Large intestine (tissue), 3 donors: ENCODE results near the gene COL6A6. TPM values are rescaled to one million over a fixed set of nuclear protein-coding genes. Genes with fewer than 3 reads are reported as not detected.
"Not testable (repeated sequence)": the region's sequence is repeated elsewhere in the genome, so short reads cannot be mapped to it uniquely, and the experiment has no call there.

ENCODE experiments used
- DNase-seq, 2 donors: peaks; one replicate each; pipeline versions ENCODE4 v3.0.0 to v3.0.0-alpha.2; 2013
- H3K27ac ChIP-seq: one replicate; pipeline ENCODE4 v1.5.1; 2013; ENCODE audit warnings: low read length
- H3K27me3 ChIP-seq: 2 replicates; pipeline ENCODE4 v1.6.1; 2013; ENCODE audit warnings: low read length; ENCODE audit not compliant: control insufficient read depth, insufficient read depth
- H3K36me3 ChIP-seq: 2 replicates; pipeline ENCODE4 v1.6.1; 2013; ENCODE audit warnings: low read length; ENCODE audit not compliant: control insufficient read depth, insufficient read depth
- H3K4me1 ChIP-seq: one replicate; pipeline ENCODE4 v1.6.1; 2013; ENCODE audit warnings: low read length; ENCODE audit not compliant: control insufficient read depth, insufficient read depth
- H3K4me3 ChIP-seq: one replicate; pipeline ENCODE4 v1.5.1; 2013; ENCODE audit warnings: low read length
- H3K9me3 ChIP-seq: one replicate; pipeline ENCODE4 v1.6.1; 2013; ENCODE audit warnings: mild to moderate bottlenecking, low read depth, low read length, moderate library complexity; ENCODE audit not compliant: control insufficient read depth
- WGBS: methylation state at CpG from one replicate; pipeline ENCODE4 v1.1.5; 2013; ENCODE audit warnings: low lambda C conversion rate; ENCODE audit not compliant: insufficient coverage; 5-methylcytosine and 5-hydroxymethylcytosine counted together
- polyA plus RNA-seq: library from polyadenylated mRNA; unstranded; fragments of 120-200 nt; gene quantifications from one replicate; pipeline ENCODE4 v1.2.1, GENCODE V29; 2013

COL6A6 gene
- polyA plus RNA-seq, 1 donor: 7.6 TPM

GRCh38 chr3:130529486-130530215 is 12.7 kb downstream of the COL6A6 start:
- no peaks in the 10 kb centered on the region for H3K4me1 ChIP-seq
- no peak overlapping the region for H3K4me3 ChIP-seq
- H3K27me3 ChIP-seq: no peaks in the 10 kb centered on the region
- WGBS: no CpG with 5 or more reads among the region's 5 CpGs
- peak; percentile 53 to 66 for DNase-seq
- H3K36me3 ChIP-seq: no peaks in the 10 kb centered on the region
- H3K27ac ChIP-seq: peak overlapping the region; percentile 24
- H3K9me3 ChIP-seq: no peaks in the 10 kb centered on the region

GRCh38 chr3:130533247-130533646 is 16.3 kb downstream of the COL6A6 start:
- H3K4me3 ChIP-seq: no peak overlapping the region
- H3K9me3 ChIP-seq: no peaks in the 10 kb centered on the region
- DNase-seq: no peak
- no peaks in the 10 kb centered on the region for H3K27me3 ChIP-seq
- H3K4me1 ChIP-seq: no peaks in the 10 kb centered on the region
- H3K27ac ChIP-seq: no peak overlapping the region
- no peaks in the 10 kb centered on the region for H3K36me3 ChIP-seq
- WGBS: no CpG with 5 or more reads among the region's 2 CpGs

GRCh38 chr3:130537673-130538304 is 20.8 kb downstream of the COL6A6 start:
- Histone ChIP-seq H3K4me3 (no peak overlapping the region), H3K36me3 (no peaks in the 10 kb centered on the region), H3K9me3 (no peaks in the 10 kb centered on the region), H3K4me1 (no peaks in the 10 kb centered on the region), H3K27me3 (no peaks in the 10 kb centered on the region), H3K27ac (no peak overlapping the region)
- DNase-seq: no peak
- WGBS: 20% methylated on average over 1 of the region's 1 CpG

GRCh38 chr3:130539005-130539404 is 22.0 kb downstream of the COL6A6 start:
- no peaks in the 10 kb centered on the region for H3K9me3 ChIP-seq
- no CpG with 5 or more reads among the region's 6 CpGs for WGBS
- no peaks in the 10 kb centered on the region for H3K27me3 ChIP-seq
- H3K36me3 ChIP-seq: no peaks in the 10 kb centered on the region
- peak; percentile 9 to 25 for DNase-seq
- H3K4me3 ChIP-seq: no peak overlapping the region
- H3K27ac ChIP-seq: no peak overlapping the region
- H3K4me1 ChIP-seq: no peaks in the 10 kb centered on the region

- no peak for DNase-seq
- H3K4me3 ChIP-seq: no peak overlapping the region
- peaks cover 7% of the 10 kb centered on the region for H3K9me3 ChIP-seq
- no peaks in the 10 kb centered on the region for H3K4me1 ChIP-seq
- no peaks in the 10 kb centered on the region for H3K36me3 ChIP-seq
- WGBS: 92% methylated on average over 1 of the region's 3 CpGs
- no peaks in the 10 kb centered on the region for H3K27me3 ChIP-seq
- H3K27ac ChIP-seq: no peak overlapping the region
Observed at GRCh38 chr3:130543322-130543721, 26.3 kb downstream of the COL6A6 start.

GRCh38 chr3:130546920-130547679 is 30.1 kb downstream of the COL6A6 start:
- H3K4me1 ChIP-seq: no peaks in the 10 kb centered on the region
- no peak for DNase-seq
- no peak overlapping the region for H3K4me3 ChIP-seq
- no peak overlapping the region for H3K27ac ChIP-seq
- no peaks in the 10 kb centered on the region for H3K36me3 ChIP-seq
- H3K27me3 ChIP-seq: no peaks in the 10 kb centered on the region
- peaks cover 7% of the 10 kb centered on the region for H3K9me3 ChIP-seq
- no CpG with 5 or more reads among the region's 29 CpGs for WGBS

GRCh38 chr3:130547680-130548065 is 30.7 kb downstream of the COL6A6 start:
- not testable (repeated sequence) for H3K27ac ChIP-seq, H3K4me1 ChIP-seq, H3K4me3 ChIP-seq, H3K9me3 ChIP-seq, DNase-seq, H3K27me3 ChIP-seq, H3K36me3 ChIP-seq
- WGBS: 100% methylated on average over 1 of the region's 9 CpGs

- Histone ChIP-seq H3K27me3 (no peaks in the 10 kb centered on the region), H3K9me3 (peaks cover 7% of the 10 kb centered on the region), H3K4me3 (no peak overlapping the region), H3K36me3 (no peaks in the 10 kb centered on the region), H3K27ac (no peak overlapping the region), H3K4me1 (no peaks in the 10 kb centered on the region)
- no peak for DNase-seq
- 86% methylated on average over 1 of the region's 1 CpG for WGBS
Observed at GRCh38 chr3:130548356-130548755, 31.4 kb downstream of the COL6A6 start.

GRCh38 chr3:130557336-130558035 is 40.5 kb downstream of the COL6A6 start:
- Histone ChIP-seq H3K4me1 (no peaks in the 10 kb centered on the region), H3K9me3 (no peaks in the 10 kb centered on the region), H3K27me3 (no peaks in the 10 kb centered on the region), H3K36me3 (no peaks in the 10 kb centered on the region), H3K27ac (no peak overlapping the region), H3K4me3 (no peak overlapping the region)
- 83% methylated on average over 1 of the region's 3 CpGs for WGBS
- DNase-seq: no peak

GRCh38 chr3:130558366-130558765 is 41.4 kb downstream of the COL6A6 start:
- WGBS: 80% methylated on average over 1 of the region's 4 CpGs
- DNase-seq: no peak
- H3K27me3 ChIP-seq: no peaks in the 10 kb centered on the region
- no peak overlapping the region for H3K4me3 ChIP-seq
- H3K27ac ChIP-seq: no peak overlapping the region
- H3K36me3 ChIP-seq: no peaks in the 10 kb centered on the region
- no peaks in the 10 kb centered on the region for H3K4me1 ChIP-seq
- no peaks in the 10 kb centered on the region for H3K9me3 ChIP-seq
